CD8-positive, alpha-beta memory T cell (primary cell): ENCODE data around the gene ANGPTL4. TPM values are rescaled to one million over a fixed set of nuclear protein-coding genes. Genes with fewer than 3 reads are reported as not detected.
A peak's percentile ranks its signal among the peaks of the same experiment; 100 is the strongest.
"Not testable (repeated sequence)": the region's sequence is repeated elsewhere in the genome, so short reads cannot be mapped to it uniquely, and the experiment has no call there.

Source experiments
- CTCF ChIA-PET: fragments of 350-600 bp; sonication (Branson Sonifier 250); formaldehyde crosslinking; loops from one replicate; lab custom pipeline; 2021; ENCODE audit warnings: antibody characterized with exemption; lab: Charles Lee
- POLR2A ChIA-PET: fragments of 350-600 bp; sonication (Branson Sonifier 250); formaldehyde crosslinking; loops from one replicate; lab custom pipeline; 2021; ENCODE audit warnings: antibody characterized with exemption; lab: Charles Lee
- DNase-seq, 5 donors: peaks; one replicate each; pipeline versions ENCODE4 v3.0.0 to v3.0.0-alpha.2; 2020 to 2022; ENCODE audit warnings: mixed read lengths in 1 of 5
- H3K27ac ChIP-seq: one replicate; pipeline ENCODE4 v1.7.0; 2013; ENCODE audit warnings: low read depth, mild to moderate bottlenecking, low read length, moderate library complexity
- H3K27me3 ChIP-seq: 2 replicates; pipeline ENCODE4 v1.7.0; 2013; ENCODE audit warnings: low read length, mild to moderate bottlenecking; ENCODE audit not compliant: insufficient read depth, poor library complexity, severe bottlenecking
- H3K36me3 ChIP-seq: 2 replicates; pipeline ENCODE4 v1.7.0; 2013; ENCODE audit warnings: mild to moderate bottlenecking, low read length, moderate library complexity; ENCODE audit not compliant: insufficient read depth
- H3K4me1 ChIP-seq: 2 replicates; pipeline ENCODE4 v1.7.0; 2013; ENCODE audit warnings: mild to moderate bottlenecking, low read length, moderate library complexity; ENCODE audit not compliant: insufficient read depth
- H3K4me3 ChIP-seq: 2 replicates; pipeline ENCODE4 v1.7.0; 2013; ENCODE audit warnings: mild to moderate bottlenecking, low read length
- H3K9me3 ChIP-seq: 2 replicates; pipeline ENCODE4 v1.7.0; 2013; ENCODE audit warnings: mild to moderate bottlenecking, low read length
- H3K27ac Mint-ChIP-seq, 8 donors: one replicate each; pipeline ENCODE4 v1.8.0; 2020 to 2021; ENCODE audit warnings: mixed read lengths in 8 of 8, mild to moderate bottlenecking in 6 of 8, inconsistent platforms in 3 of 8, moderate library complexity in 3 of 8
- H3K27me3 Mint-ChIP-seq, 2 donors: one replicate each; pipeline ENCODE4 v1.8.0; 2020 to 2021; ENCODE audit warnings: mixed read lengths in 2 of 2, mild to moderate bottlenecking in 1 of 2, moderate library complexity in 1 of 2
- H3K36me3 Mint-ChIP-seq, 3 donors: one replicate each; pipeline ENCODE4 v1.8.0; 2020 to 2021; ENCODE audit warnings: mixed read lengths in 3 of 3, inconsistent platforms in 1 of 3, mild to moderate bottlenecking in 1 of 3
- H3K4me1 Mint-ChIP-seq, 3 donors: one replicate each; pipeline ENCODE4 v1.8.0; 2020 to 2021; ENCODE audit warnings: mixed read lengths in 3 of 3, inconsistent platforms in 1 of 3, mild to moderate bottlenecking in 1 of 3
- H3K4me3 Mint-ChIP-seq, 7 donors: one replicate each; pipeline ENCODE4 v1.8.0; 2020 to 2021; ENCODE audit warnings: mixed read lengths in 7 of 7, mild to moderate bottlenecking in 6 of 7, moderate library complexity in 4 of 7, inconsistent platforms in 2 of 7
- H3K9me3 Mint-ChIP-seq, 5 donors: one replicate each; pipeline ENCODE4 v1.8.0; 2020 to 2022; ENCODE audit warnings: mixed read lengths in 5 of 5, mild to moderate bottlenecking in 3 of 5, moderate library complexity in 2 of 5, inconsistent platforms in 1 of 5
- polyA plus RNA-seq: library from polyadenylated mRNA; unstranded; fragments of 300-500 nt; fragmentation: Illumina TruSeq; gene quantifications from one replicate; pipeline ENCODE4 v1.2.3, GENCODE V29; 2021
- total RNA-seq, 2 experiments: library from RNA; stranded (reverse); gene quantifications; one replicate each; pipeline ENCODE4 v1.2.3, GENCODE V29; 2021

Gene ANGPTL4
- total and polyA plus RNA-seq, 3 experiments from 2014 or later: 0.28 TPM; not detected in 2

- DNase-seq, H3K9me3 Mint-ChIP-seq, H3K9me3 ChIP-seq, H3K36me3 Mint-ChIP-seq, POLR2A ChIA-PET, H3K4me1 ChIP-seq, H3K4me3 ChIP-seq, H3K27ac ChIP-seq, H3K27me3 Mint-ChIP-seq, H3K4me3 Mint-ChIP-seq, H3K36me3 ChIP-seq, H3K4me1 Mint-ChIP-seq, H3K27me3 ChIP-seq: not testable (repeated sequence)
- peak overlapping the region in 2 of 8 donors; percentile 38 to 42 for H3K27ac Mint-ChIP-seq
- CTCF ChIA-PET: interaction anchor here (0.6 kb wide), 1 partner anchor 100 kb away, joined by 3 read pairs; no protein-coding TSS in a partner anchor
Observed at GRCh38 chr19:8379156-8379891, 15.4 kb downstream of the ANGPTL4 start.

GRCh38 chr19:8384569-8384968, 20.6 kb downstream of the ANGPTL4 start:
- DNase-seq, H3K9me3 ChIP-seq, H3K27ac ChIP-seq, POLR2A ChIA-PET, H3K27me3 ChIP-seq, H3K36me3 ChIP-seq, H3K4me1 Mint-ChIP-seq, H3K4me3 ChIP-seq, H3K36me3 Mint-ChIP-seq, H3K27me3 Mint-ChIP-seq, H3K4me3 Mint-ChIP-seq, H3K9me3 Mint-ChIP-seq, CTCF ChIA-PET, H3K27ac Mint-ChIP-seq, H3K4me1 ChIP-seq: not testable (repeated sequence)

GRCh38 chr19:8385103-8385502, 21.1 kb downstream of the ANGPTL4 start:
- CTCF ChIA-PET, DNase-seq, H3K27me3 Mint-ChIP-seq, H3K4me3 ChIP-seq, POLR2A ChIA-PET, H3K9me3 Mint-ChIP-seq, H3K4me1 Mint-ChIP-seq, H3K4me3 Mint-ChIP-seq, H3K9me3 ChIP-seq, H3K36me3 ChIP-seq, H3K4me1 ChIP-seq, H3K27me3 ChIP-seq, H3K27ac ChIP-seq, H3K36me3 Mint-ChIP-seq: not testable (repeated sequence)
- H3K27ac Mint-ChIP-seq: peak overlapping the region in 1 of 8 donors; percentile 53

DNA sequence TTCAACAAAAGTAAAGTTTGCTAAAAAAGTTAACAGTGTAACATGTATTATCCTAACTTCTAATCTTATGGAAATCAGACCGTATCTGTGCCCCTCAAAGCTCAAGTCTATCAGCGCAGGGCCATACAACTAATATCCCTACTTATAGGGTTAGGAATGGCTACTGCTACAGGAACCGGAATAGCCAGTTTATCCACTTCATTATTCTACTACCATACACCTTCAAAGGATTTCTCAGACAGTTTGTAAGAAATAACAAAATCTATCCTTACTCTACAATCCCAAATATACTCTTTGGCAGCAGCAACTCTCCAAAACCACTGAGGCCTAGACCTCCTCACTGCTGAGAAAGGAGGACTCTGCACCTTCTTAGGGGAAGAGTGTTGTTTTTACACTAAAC, 21.6 kb downstream of the ANGPTL4 start:
- H3K27ac ChIP-seq, H3K9me3 ChIP-seq, H3K36me3 ChIP-seq, H3K4me3 ChIP-seq, CTCF ChIA-PET, H3K4me1 Mint-ChIP-seq, H3K9me3 Mint-ChIP-seq, POLR2A ChIA-PET, H3K27me3 ChIP-seq, H3K36me3 Mint-ChIP-seq, DNase-seq, H3K4me1 ChIP-seq, H3K27me3 Mint-ChIP-seq: not testable (repeated sequence)
- Mint-ChIP-seq H3K27ac (peak overlapping the region in 1 of 8 donors; percentile 53), H3K4me3 (peak overlapping the region in 1 of 7 donors; percentile 42)

DNA sequence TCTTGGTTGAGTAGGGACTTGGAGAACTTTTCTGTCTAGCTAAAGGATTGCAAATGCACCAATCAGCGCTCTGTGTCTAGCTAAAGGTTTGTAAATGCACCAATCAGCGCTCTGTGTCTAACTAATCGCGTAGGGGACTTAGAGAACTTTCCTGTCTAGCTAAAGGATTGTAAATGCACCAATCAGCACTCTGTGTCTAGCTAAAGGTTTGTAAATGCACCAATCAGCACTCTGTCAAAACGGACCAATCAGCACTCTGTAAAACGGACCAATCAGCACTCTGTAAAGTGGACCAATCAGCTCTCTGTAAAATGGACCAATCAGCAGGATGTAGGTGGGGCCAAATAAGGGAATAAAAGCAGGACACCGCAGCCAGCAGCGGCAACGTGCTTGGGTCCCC, 22.5 kb downstream of the ANGPTL4 start:
- H3K36me3 Mint-ChIP-seq, H3K4me3 ChIP-seq, H3K4me1 ChIP-seq, H3K9me3 Mint-ChIP-seq, H3K27ac ChIP-seq, H3K27me3 Mint-ChIP-seq, H3K27ac Mint-ChIP-seq, H3K36me3 ChIP-seq, DNase-seq, H3K27me3 ChIP-seq, POLR2A ChIA-PET, H3K9me3 ChIP-seq: not testable (repeated sequence)
- Mint-ChIP-seq H3K4me1 (peaks cover 7 to 17% (median 11%) of the 10 kb centered on the region in 3 donors), H3K4me3 (peak overlapping the region in 1 of 7 donors; percentile 57)
- CTCF ChIA-PET: interaction anchor here (0.6 kb wide), 1 partner anchor 70 kb away, joined by 4 read pairs; no protein-coding TSS in a partner anchor

DNA sequence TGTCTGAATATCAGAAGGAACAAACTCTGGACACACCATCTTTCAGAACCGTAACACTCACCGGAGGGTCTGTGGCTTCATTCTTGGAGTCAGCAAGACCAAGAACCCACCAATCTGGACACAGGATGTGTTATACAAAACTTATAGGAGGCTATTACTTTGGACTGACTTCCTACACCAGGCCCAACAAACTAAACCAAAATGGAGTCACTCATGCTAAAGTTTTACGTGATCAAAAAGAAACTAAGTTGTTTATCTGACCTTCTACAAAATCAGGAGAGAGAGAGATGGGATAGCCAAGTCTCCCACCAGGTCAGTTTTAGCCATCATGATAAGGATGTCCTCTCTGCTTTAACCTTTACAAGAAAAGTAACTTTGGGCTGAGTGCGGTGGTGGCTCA, 23.0 kb downstream of the ANGPTL4 start:
- H3K9me3 Mint-ChIP-seq: no peaks in the 10 kb centered on the region
- Histone ChIP-seq H3K27me3 (no peaks in the 10 kb centered on the region), H3K27ac (no peak overlapping the region), H3K4me3 (no peak overlapping the region), H3K36me3 (no peaks in the 10 kb centered on the region), H3K4me1 (peaks cover 13% of the 10 kb centered on the region), H3K9me3 (no peaks in the 10 kb centered on the region)
- no peaks in the 10 kb centered on the region for H3K27me3 Mint-ChIP-seq
- POLR2A ChIA-PET: no interaction called here
- peak overlapping the region in 1 of 7 donors; percentile 57 for H3K4me3 Mint-ChIP-seq
- peaks cover 0 to 6% (median 0%) of the 10 kb centered on the region in 3 donors for H3K36me3 Mint-ChIP-seq
- CTCF ChIA-PET: no interaction called here
- peaks cover 13 to 22% (median 15%) of the 10 kb centered on the region in 3 donors for H3K4me1 Mint-ChIP-seq
- peak overlapping the region in 1 of 8 donors; percentile 21 for H3K27ac Mint-ChIP-seq
- DNase-seq: no peak

GRCh38 chr19:8387688-8388611, 24.0 kb downstream of the ANGPTL4 start:
- no peaks in the 10 kb centered on the region for H3K27me3 Mint-ChIP-seq
- H3K9me3 Mint-ChIP-seq: no peaks in the 10 kb centered on the region
- H3K36me3 Mint-ChIP-seq: peaks cover 0 to 8% (median 0%) of the 10 kb centered on the region in 3 donors
- no peak overlapping the region for H3K4me3 ChIP-seq
- ChIA-PET CTCF (interaction anchor here (0.8 to 0.9 kb wide), 2 partner anchors 10 to 14 kb away, joined by 3 read pairs; no protein-coding TSS in a partner anchor), POLR2A (interaction anchor here (0.7 kb wide), 1 partner anchor 67 kb away, joined by 3 read pairs; the partner anchor contains the start of genes NDUFA7 and RPS28)
- no peaks in the 10 kb centered on the region for H3K9me3 ChIP-seq
- H3K36me3 ChIP-seq: no peaks in the 10 kb centered on the region
- H3K27ac Mint-ChIP-seq: peak overlapping the region in 1 of 8 donors; percentile 78
- peaks cover 19 to 30% (median 20%) of the 10 kb centered on the region in 3 donors for H3K4me1 Mint-ChIP-seq
- no peaks in the 10 kb centered on the region for H3K27me3 ChIP-seq
- no peak for DNase-seq
- H3K4me3 Mint-ChIP-seq: peak overlapping the region in 4 of 7 donors; percentile 4 to 68 (median 60)
- H3K4me1 ChIP-seq: peaks cover 14% of the 10 kb centered on the region
- no peak overlapping the region for H3K27ac ChIP-seq

- POLR2A ChIA-PET: interaction anchor here (0.7 kb wide), 1 partner anchor 67 kb away, joined by 3 read pairs; the partner anchor contains the start of genes NDUFA7 and RPS28
- peak overlapping the region in 1 of 8 donors; percentile 22 for H3K27ac Mint-ChIP-seq
- CTCF ChIA-PET: interaction anchor here (0.8 kb wide), 1 partner anchor 15 kb away, joined by 3 read pairs; no protein-coding TSS in a partner anchor
Observed at GRCh38 chr19:8388612-8388958, 24.6 kb downstream of the ANGPTL4 start.

More at GRCh38 chr19:8388612-8388958, 24.6 kb downstream of the ANGPTL4 start:
- Histone ChIP-seq H3K4me3 (no peak overlapping the region), H3K9me3 (no peaks in the 10 kb centered on the region), H3K36me3 (no peaks in the 10 kb centered on the region), H3K4me1 (peaks cover 14% of the 10 kb centered on the region), H3K27me3 (no peaks in the 10 kb centered on the region), H3K27ac (no peak overlapping the region)
- no peak for DNase-seq
- Mint-ChIP-seq H3K4me3 (peak overlapping the region in 2 of 7 donors; percentile 28 to 41), H3K4me1 (peaks cover 20 to 36% (median 23%) of the 10 kb centered on the region in 3 donors), H3K36me3 (peaks cover 0 to 9% (median 0%) of the 10 kb centered on the region in 3 donors), H3K9me3 (no peaks in the 10 kb centered on the region), H3K27me3 (no peaks in the 10 kb centered on the region)
